Suppressor macrophage treated with lipopolysaccharide for 4 hours (primary cell): Measurements from ENCODE around the gene TAB3.
"Not testable (repeated sequence)": the region's sequence is repeated elsewhere in the genome, so short reads cannot be mapped to it uniquely, and the experiment has no call there.

Experiments used
- DNase-seq: peaks from one replicate; pipeline ENCODE4 v3.0.0-alpha.2; 2020

The TAB3 gene

DNA sequence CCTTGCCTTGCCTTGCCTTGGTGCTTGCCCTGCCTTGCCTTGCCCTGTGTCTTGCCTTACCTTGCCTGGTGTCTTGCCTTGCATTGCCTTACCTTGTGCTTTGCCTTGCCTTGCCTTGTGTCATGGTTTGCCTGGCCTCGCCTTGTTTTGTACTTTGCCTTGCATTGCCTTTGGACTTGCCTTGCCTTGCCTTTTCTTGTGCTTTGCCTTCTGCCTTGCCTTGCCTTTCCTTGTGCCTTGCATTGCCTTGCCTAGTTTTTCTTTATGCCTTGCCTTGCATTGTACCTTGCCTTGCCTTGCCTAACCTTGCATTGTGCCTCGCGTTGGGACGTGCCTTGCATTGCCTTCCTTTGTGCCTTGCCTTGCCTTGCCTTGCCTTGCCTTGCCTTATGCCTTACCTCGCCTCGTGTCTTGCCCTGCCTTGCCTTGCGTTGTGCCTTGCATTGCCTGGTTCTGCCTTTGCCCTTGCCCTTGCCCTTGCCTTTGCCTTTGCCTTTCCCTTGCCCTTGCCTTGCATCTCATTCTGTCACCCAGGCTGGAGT lies 82.8 kb downstream of the TAB3 start:
- DNase-seq = no peak

- DNase-seq = no peak
These were observed 84.6 kb downstream of the TAB3 start for GRCh38 chrX:30804462-30804861.

DNA sequence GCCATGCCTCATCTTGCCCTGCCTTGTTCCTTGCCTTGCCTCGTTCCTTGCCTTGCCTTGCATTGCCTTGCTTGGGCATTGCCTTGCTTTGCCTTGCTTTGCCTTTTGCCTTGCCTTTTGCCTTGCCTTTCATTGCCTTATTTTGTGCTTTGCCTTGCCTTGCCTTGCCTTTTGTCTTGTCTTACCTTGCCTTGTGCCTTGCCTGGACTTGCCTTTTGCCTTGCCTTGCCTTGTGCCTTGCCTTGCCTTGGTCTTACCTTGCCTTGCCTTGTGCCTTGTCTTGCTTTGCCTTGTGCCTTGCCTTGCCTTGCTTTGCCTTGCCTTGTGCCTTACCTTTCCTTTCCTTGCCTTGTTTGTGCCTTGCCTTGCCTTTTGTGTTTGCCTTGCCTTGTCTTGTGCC lies 88.2 kb downstream of the TAB3 start:
- DNase-seq = no peak

- no peak for DNase-seq
These were observed 89.7 kb downstream of the TAB3 start for GRCh38 chrX:30799327-30799726.

- DNase-seq = no peak
These were observed 90.2 kb downstream of the TAB3 start for GRCh38 chrX:30798810-30799209.

DNA sequence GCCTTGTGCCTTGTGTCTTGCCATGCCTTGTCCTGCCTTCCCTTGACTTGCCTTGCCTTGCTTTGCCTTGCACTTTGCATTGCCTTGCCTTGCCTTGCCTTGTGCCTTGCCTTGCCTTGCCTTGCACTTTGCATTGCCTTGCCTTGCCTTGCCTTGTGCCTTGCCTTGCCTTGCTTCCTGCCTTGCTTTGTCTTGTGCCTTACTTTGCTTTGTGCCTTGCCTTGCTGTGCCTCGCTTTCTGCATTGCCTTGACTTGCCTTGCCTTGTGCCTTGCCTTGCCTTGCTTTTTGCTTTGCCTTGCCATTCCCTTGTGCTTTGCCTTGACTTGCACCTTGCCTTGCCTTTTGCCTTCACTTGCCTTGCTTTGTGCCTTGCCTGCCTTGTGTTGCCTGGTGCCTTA lies 91.8 kb downstream of the TAB3 start:
- DNase-seq = not testable (repeated sequence)

DNA sequence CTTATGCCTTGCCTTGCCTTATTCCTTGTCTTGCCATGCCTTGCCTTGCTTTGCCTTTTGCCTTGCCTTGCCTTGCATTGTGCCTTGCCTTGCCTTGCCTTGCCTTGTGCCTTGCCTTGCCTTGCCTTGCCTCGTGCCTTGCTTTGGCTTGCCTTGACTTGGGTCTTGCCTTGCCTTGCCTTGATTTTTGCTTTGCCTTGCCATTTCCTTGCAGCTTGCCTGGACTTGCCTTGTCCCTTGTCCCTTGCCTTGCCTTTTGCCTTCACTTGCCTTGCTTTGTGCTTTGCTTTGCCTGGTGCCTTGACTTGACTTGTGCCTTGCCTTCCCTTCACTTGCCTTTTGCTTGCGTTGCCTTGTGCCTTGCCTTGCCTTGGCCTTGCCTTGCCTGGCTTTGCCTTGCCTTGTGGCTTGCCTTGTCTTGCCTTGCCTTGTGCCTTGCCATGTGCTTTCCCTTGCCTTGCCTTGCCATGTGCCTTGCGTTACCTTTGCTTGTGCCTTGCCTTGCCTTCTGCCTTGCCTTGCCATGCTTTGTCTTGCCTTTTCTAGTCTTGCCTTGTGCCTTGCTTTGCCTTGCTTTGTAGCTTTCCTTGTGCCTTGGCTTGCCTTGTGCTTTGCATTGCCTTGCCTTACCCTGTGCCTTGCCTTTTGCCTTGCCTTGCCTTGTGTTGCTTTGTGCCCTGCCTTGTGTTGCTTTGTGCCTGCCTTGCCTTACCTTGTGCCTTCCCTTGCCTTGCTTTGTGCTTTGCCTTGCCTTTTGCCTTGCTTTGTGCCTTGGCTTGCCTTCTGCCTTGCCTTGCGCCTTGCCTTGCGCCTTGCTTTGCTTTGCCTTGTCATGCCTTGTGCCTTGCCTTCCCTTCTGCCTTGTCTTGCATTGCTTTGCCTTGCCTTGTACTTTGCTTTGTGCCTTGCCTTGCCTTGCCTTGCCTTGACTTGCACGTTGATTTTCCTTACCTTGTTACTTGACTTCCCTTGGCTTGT lies 92.8 kb downstream of the TAB3 start:
- DNase-seq = no peak

- no peak for DNase-seq
These were observed 94.6 kb downstream of the TAB3 start for GRCh38 chrX:30794497-30794896.

- no peak for DNase-seq
These were observed 95.3 kb downstream of the TAB3 start for GRCh38 chrX:30793767-30794103.

DNA sequence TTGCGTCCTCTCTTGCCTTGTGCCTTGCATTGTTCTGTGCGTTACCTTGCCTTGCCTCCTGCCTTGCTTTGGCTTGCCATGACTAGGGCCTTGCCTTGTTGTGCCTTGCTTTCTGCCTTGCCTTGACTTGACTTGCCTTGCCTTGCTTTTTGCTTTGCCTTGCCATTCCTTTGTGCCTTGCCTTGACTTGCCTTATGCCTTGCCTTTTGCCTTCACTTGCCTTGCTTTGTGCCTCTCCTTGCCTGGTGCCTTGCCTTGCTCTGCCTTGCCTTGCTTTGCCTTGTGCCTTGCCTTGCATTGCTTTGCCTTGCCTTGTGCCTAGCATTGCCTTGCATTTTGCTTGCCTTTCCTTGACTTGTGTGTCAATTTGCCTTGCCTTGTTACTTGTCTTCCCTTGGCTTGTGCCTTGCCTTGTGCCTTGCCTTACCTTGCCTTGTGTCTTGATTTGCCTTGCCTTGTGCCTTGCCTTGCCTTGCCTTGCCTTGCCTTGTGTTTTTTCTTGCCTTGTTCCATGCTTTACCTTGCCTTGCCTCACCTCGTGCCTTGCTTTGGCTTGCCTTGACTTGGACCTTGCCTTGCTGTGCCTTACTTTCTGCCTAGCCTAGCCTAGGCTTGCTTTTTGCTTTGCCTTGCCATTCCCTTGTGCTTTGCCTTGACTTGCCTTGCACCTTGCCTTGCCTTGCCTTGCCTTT lies 95.8 kb downstream of the TAB3 start:
- no peak for DNase-seq

GRCh38 chrX:30791296-30792278 lies 97.5 kb downstream of the TAB3 start:
- DNase-seq = no peak

GRCh38 chrX:30787012-30787411 lies 102.0 kb downstream of the TAB3 start:
- no peak for DNase-seq

GRCh38 chrX:30786374-30786773 lies 102.7 kb downstream of the TAB3 start:
- no peak for DNase-seq

- no peak for DNase-seq
These were observed 107.2 kb downstream of the TAB3 start for GRCh38 chrX:30781711-30782444.

- no peak for DNase-seq
These were observed 109.5 kb downstream of the TAB3 start for GRCh38 chrX:30779453-30780030.

- no peak for DNase-seq
These were observed 111.5 kb downstream of the TAB3 start for GRCh38 chrX:30777575-30777974.
